SK-N-MC (cell line): ENCODE measurements around the gene CNTFR.

Experiments used
- DNase-seq: peaks from one replicate; pipeline ENCODE4 v3.0.0-alpha.2; 2011; ENCODE audit warnings: low read depth, low spot score
- H3K27ac ChIP-seq: fragments of 200-600 bp; sonication (generic); 2 replicates; pipeline ENCODE4 v1.5.1; 2016; ENCODE audit warnings: mixed run types
- H3K36me3 ChIP-seq: fragments of 200-600 bp; sonication (generic); 2 replicates; pipeline ENCODE4 v1.6.1; 2017; ENCODE audit warnings: antibody characterized with exemption, low read length, mixed read lengths; ENCODE audit not compliant: insufficient read depth
- H3K4me3 ChIP-seq: fragments of 200-600 bp; sonication (generic); 2 replicates; pipeline ENCODE4 v1.5.1; 2016
- H3K9ac ChIP-seq: fragments of 200-600 bp; sonication (generic); 2 replicates; pipeline ENCODE4 v1.8.0; 2017; ENCODE audit warnings: mixed run types, mixed read lengths; ENCODE audit not compliant: insufficient read length
- H3K9me3 ChIP-seq: fragments of 200-600 bp; sonication (generic); 2 replicates; pipeline ENCODE4 v1.6.1; 2017; ENCODE audit warnings: low read depth, mild to moderate bottlenecking, antibody characterized with exemption, low read length, moderate library complexity, mixed read lengths
- EZH2 ChIP-seq: fragments of 200-600 bp; sonication (generic); IDR thresholded peaks from one replicate; pipeline ENCODE4 v1.6.1; 2017; ENCODE audit warnings: antibody characterized with exemption
- FOXP2 ChIP-seq: optimal IDR thresholded peaks from 2 replicates; pipeline ENCODE3; 2011; ENCODE audit warnings: mild to moderate bottlenecking, moderate library complexity; ENCODE audit not compliant: insufficient read depth; ENCODE audit errors: extremely low read length, control extremely low read depth
- POLR2AphosphoS5 ChIP-seq: IDR thresholded peaks from 2 replicates; pipeline ENCODE4 v1.6.1; 2012; ENCODE audit warnings: mild to moderate bottlenecking, low read depth, low read length, borderline replicate concordance

CNTFR gene

DNA sequence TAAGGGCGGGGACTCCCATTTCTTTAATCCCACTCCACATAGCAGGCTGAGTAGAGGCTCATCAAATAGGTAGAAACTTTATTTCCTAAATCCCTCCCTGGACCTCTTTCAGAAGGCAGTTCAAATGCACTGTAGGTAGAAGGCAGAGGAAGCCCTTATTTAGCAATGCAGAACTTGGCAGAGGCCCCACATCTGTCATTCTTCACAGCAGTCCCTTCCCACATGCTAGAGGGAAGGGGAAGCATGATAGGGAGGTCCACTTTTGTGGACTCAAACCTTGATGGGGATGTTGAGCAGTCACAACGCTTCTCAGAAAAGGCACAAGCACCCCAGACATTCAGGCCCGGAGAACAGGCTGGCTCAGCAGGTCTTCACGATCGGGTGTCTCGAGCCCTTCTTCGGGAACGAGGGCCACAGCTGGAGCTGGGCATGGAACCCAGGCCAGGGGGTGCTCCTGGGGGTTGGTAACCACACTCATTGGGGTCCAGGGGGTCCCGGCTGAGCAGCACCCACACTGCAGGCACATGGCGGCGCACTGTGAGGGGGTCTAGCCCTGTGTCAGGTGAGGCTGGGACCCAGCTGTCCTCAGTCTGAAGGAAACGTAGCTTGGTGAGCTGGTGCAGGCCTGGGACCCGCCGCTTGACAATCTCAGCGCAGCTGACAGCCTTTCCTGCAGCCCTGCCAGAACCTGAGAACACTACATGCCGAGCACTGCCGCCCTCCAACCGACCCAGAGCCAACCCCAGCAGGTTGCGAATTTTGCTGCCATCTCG is 21.1 kb upstream of the CNTFR start:
- no peak overlapping the region for H3K27ac ChIP-seq
- no peaks in the 10 kb centered on the region for H3K36me3 ChIP-seq
- DNase-seq: no peak
- H3K9me3 ChIP-seq: no peaks in the 10 kb centered on the region
- no peak overlapping the region for H3K9ac ChIP-seq
- no peak for TF ChIP-seq EZH2
- TF ChIP-seq FOXP2: no peak
- no peak for TF ChIP-seq POLR2AphosphoS5
- H3K4me3 ChIP-seq: peak overlapping the region; percentile 87

DNA sequence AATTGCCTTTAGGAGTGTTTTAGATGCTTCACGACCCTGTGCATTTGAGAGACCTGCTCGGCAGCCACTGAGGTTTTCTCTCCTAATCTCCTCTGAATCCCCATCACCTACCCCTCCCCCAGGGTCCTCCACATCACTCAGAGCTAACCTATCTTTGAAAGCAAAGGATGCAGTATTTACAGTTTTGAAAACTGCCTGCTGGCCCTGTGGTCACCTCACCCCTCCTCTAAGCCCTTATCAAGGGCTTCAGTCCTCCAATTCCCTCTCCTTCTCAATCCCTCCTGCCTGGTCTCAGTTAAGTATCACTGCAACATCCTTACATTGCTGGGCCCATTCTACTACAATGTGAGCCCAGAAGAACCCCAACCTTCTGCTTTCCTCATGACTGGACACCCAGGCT is 17.8 kb upstream of the CNTFR start:
- DNase-seq: no peak
- no peak overlapping the region for H3K27ac ChIP-seq
- TF ChIP-seq POLR2AphosphoS5 (no peak), FOXP2 (no peak), EZH2 (no peak)

DNA sequence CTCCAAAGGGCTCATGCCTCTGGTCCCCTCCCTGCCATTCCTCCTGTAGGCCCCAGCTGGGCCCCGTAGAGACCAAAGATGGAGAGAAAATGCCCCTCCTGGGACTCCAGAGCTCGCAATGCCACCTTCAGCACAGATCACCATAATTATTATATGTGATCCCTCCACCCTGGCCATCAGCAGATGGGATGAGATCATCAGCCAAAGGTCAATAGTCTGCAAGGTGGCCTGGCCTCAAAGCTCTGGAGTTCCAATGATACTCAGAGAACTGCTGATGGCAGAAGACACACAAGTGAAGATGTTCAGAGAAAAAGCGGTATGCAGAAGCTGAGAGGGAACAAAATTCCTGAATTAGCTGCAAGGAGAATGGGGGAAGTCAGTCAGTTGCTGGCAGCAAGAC is 17.4 kb upstream of the CNTFR start:
- H3K9me3 ChIP-seq: no peaks in the 10 kb centered on the region
- H3K27ac ChIP-seq: no peak overlapping the region
- no peaks in the 10 kb centered on the region for H3K36me3 ChIP-seq
- H3K4me3 ChIP-seq: no peak overlapping the region
- TF ChIP-seq EZH2 (no peak), POLR2AphosphoS5 (no peak), FOXP2 (no peak)
- no peak for DNase-seq
- no peak overlapping the region for H3K9ac ChIP-seq

More for the DNA sequence above, 17.8 kb upstream of the CNTFR start:
- Histone ChIP-seq H3K36me3 (no peaks in the 10 kb centered on the region), H3K9ac (no peak overlapping the region), H3K9me3 (no peaks in the 10 kb centered on the region), H3K4me3 (no peak overlapping the region)

DNA sequence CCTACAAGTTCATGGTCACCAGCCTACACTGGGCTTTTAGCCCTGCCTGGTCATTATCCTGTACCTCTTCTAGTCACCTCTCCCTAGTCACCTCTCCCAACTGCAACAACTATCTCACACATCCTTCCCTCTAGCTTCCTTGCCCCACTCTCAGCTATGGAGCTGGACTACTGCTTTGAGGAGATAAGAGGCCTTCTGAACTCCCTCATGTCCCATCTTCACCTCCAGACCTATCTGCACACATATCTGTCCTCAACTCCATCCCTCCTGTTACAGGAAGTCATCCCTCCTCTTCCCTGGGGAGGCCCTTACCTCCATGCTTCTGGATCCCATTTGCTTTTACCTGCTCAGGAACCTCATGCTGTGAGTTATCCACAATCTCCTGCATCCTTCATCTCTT is 16.7 kb upstream of the CNTFR start:
- no peak overlapping the region for H3K27ac ChIP-seq
- no peak overlapping the region for H3K4me3 ChIP-seq
- TF ChIP-seq EZH2 (no peak), FOXP2 (no peak), POLR2AphosphoS5 (no peak)
- no peak overlapping the region for H3K9ac ChIP-seq
- no peaks in the 10 kb centered on the region for H3K9me3 ChIP-seq
- no peak for DNase-seq
- H3K36me3 ChIP-seq: no peaks in the 10 kb centered on the region

DNA sequence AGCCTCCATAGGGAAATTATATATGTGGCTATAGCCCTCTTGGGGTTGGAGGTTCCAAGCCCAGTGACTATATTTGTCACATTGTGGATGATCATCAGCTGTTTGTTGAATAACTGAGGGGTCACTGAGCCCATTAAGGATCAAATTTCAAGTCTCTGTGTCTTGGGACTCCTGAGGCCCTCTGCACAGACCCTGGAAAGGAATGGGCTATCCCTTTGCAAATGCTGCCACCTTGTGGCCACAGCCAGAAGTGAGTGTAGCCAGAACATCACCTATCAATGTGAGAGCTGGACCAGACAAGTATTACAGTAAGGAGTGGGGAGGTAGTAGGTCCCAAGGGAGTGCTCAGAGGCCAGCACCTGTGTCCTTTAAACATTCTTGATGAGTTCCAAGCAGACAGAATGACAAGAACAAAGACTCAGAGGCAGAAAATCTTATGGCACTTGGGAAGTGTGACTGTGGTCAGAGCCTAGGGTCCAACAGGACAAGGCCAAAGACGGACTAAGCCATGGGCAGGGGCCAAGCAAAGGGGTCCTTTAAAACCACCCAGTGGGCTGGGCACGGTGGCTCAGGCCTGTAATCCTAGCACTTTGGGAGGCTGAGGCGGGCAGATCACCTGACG is 14.2 kb upstream of the CNTFR start:
- Histone ChIP-seq H3K9me3 (no peaks in the 10 kb centered on the region), H3K36me3 (no peaks in the 10 kb centered on the region), H3K4me3 (no peak overlapping the region), H3K27ac (no peak overlapping the region), H3K9ac (no peak overlapping the region)
- TF ChIP-seq POLR2AphosphoS5 (no peak), FOXP2 (no peak), EZH2 (no peak)
- peak; percentile 52 for DNase-seq

DNA sequence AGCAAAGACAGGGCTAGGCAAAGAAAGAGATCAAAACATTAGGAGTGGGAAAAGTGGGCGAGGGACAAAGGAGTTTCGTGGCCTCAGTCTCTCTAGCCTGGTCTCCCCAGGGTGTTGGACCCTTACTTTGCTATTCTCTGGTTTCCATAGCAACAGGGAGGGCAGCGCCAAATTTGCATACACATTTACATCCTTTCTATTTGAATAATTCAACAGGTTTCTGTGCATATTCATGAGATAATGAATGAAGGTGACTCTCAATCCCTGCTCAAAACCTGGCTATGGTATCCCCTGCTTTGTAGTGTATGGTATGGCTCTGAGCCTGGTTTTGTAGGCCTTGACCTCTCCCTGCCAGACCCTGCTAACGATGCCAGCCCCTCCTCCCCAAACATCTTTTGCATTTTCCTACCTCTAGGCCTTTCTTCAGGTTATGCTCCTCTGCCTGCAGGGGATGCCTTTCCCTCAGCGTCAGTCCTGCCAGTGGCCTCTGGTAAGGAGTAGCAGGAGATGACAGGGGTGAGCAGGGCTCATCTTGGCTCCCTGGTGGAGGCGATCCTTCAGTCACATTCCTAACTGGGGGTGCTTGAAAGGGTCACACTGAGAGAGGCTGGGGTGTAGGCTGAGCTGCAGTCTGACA is 12.5 kb upstream of the CNTFR start:
- Histone ChIP-seq H3K27ac (no peak overlapping the region), H3K9me3 (no peaks in the 10 kb centered on the region), H3K36me3 (no peaks in the 10 kb centered on the region), H3K9ac (no peak overlapping the region), H3K4me3 (no peak overlapping the region)
- TF ChIP-seq POLR2AphosphoS5: no peak
- TF ChIP-seq FOXP2: no peak
- no peak for TF ChIP-seq EZH2
- DNase-seq: no peak

DNA sequence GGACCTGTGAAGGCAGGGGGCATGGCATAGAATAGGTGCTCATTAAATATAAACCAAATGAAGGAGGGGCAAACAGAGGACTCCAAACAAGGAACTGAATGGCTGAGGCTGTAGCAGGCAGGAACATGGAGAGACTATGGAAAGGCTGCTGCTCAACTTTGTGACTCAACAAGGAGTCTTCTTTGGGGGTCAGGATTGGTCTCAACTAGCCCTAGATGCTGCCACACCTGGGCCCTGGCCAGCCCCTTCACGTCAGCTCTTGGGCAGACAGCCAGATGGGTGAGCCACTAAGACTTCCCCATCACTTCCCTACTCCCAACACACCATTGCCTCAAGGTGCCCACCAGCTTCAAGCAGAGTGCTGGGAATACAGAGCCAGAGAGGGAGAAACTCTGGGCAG is 11.4 kb upstream of the CNTFR start:
- no peak overlapping the region for H3K4me3 ChIP-seq
- H3K36me3 ChIP-seq: no peaks in the 10 kb centered on the region
- H3K27ac ChIP-seq: no peak overlapping the region
- DNase-seq: no peak
- no peak overlapping the region for H3K9ac ChIP-seq
- no peaks in the 10 kb centered on the region for H3K9me3 ChIP-seq
- no peak for TF ChIP-seq POLR2AphosphoS5
- no peak for TF ChIP-seq EZH2
- TF ChIP-seq FOXP2: no peak

DNA sequence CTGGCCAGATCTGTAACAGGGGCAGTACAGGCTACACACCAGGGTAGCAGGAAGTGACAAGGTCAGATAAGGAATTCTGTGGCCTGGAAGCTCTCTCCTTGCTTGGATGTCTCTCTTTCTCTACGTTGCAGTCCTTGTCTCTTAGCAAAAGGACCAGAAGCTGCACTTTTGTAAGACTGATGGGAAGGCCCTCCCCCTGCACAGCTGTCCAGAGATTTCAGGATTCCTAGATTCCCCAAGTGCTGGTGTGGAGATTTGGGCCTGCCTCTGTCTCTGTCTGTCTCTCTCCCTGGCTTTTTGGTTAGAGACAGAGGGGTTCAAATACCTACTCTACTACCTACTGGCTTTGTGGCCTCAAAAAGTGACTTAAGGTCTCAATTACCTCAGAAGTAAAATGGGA is 10.0 kb upstream of the CNTFR start:
- TF ChIP-seq EZH2 (no peak), POLR2AphosphoS5 (no peak)
- no peak overlapping the region for H3K27ac ChIP-seq
- no peaks in the 10 kb centered on the region for H3K36me3 ChIP-seq
- no peak overlapping the region for H3K4me3 ChIP-seq
- no peak overlapping the region for H3K9ac ChIP-seq
- no peak for DNase-seq
- H3K9me3 ChIP-seq: no peaks in the 10 kb centered on the region
